Glutamatergic neuron (in vitro differentiated cells): ENCODE measurements around the gene KRT8. TPM values are rescaled to one million over a fixed set of nuclear protein-coding genes. Genes with fewer than 3 reads are reported as not detected.

Experiments
- DNase-seq: peaks from one replicate; pipeline ENCODE4 v3.0.0; 2022
- H3K27ac Mint-ChIP-seq: one replicate; pipeline ENCODE4 v1.8.0; 2020; ENCODE audit warnings: mild to moderate bottlenecking, mixed read lengths, inconsistent platforms; ENCODE audit not compliant: unreplicated experiment
- H3K27me3 Mint-ChIP-seq: one replicate; pipeline ENCODE4 v1.8.0; 2020; ENCODE audit warnings: mild to moderate bottlenecking, moderate library complexity, mixed read lengths, inconsistent platforms; ENCODE audit not compliant: unreplicated experiment
- H3K36me3 Mint-ChIP-seq: one replicate; pipeline ENCODE4 v1.8.0; 2020; ENCODE audit warnings: mild to moderate bottlenecking, mixed read lengths, inconsistent platforms; ENCODE audit not compliant: unreplicated experiment
- H3K4me1 Mint-ChIP-seq: one replicate; pipeline ENCODE4 v1.8.0; 2020; ENCODE audit warnings: mild to moderate bottlenecking, low read depth, mixed read lengths, inconsistent platforms; ENCODE audit not compliant: unreplicated experiment
- H3K4me3 Mint-ChIP-seq: one replicate; pipeline ENCODE4 v1.8.0; 2020; ENCODE audit warnings: mild to moderate bottlenecking, mixed read lengths, inconsistent platforms; ENCODE audit not compliant: unreplicated experiment
- H3K9me3 Mint-ChIP-seq: one replicate; pipeline ENCODE4 v1.8.0; 2020; ENCODE audit warnings: mild to moderate bottlenecking, moderate library complexity, mixed read lengths, inconsistent platforms; ENCODE audit not compliant: unreplicated experiment
- total RNA-seq: library from RNA; stranded (reverse); fragmentation: NEBNext Ultra II Directional; extraction: Animal tissue kit (Norgen Biotek cat#: 25700); gene quantifications from one replicate; pipeline ENCODE4 v1.2.1, GENCODE V29; 2021; ENCODE audit not compliant: unreplicated experiment
- TF ChIP-seq, protein P1 (sequence below): fragments of 200-600 bp; sonication (generic); IDR thresholded peaks from one replicate; pipeline ENCODE4 v1.5.0; 2021; ENCODE audit not compliant: partially characterized antibody, unreplicated experiment

The KRT8 gene
- total RNA-seq, 1 donor from 2014 or later = 14.0 TPM

DNA sequence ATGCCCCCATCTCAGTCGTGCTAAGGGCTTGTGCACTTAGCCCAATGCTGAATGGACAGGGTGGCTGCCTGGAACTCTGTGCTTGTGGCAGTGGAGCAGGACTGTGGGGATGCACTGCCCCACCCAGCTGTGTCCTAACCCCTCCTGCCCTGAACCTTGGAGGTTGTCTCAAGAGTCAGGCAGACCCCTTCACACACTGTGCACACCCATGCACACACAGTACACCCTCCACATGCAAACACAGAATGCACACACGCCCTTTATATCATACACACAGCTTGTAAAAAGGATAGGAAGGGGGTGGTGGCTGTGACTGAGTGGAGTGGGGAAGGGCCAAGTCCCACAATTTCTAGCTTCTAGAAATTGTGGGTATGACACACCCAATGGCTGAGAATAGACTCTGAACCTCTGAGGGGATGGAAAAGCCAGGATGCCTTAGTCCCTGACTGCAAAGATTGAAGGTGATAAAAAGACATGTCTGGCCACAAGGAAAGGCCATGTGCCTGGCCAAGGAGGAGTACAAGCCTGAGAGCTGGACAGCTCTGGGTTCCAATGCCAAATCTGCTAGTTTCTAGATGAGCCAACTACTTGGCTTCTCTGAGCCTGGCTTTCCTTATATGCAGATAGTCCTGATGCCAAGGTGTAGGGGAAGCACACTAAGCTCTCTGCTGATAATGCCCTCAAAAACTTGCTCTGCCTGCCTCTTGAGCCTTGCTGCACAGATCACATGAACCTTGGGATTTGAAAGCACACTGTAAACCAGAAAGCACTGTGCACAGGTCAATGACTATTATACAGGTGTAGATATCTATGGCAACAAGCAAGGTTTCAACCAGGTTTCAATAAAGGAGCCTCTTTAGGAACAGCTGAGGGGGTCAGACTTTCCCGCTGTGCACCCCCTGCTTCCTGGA is 8.4 kb downstream of the KRT8 start:
- Mint-ChIP-seq H3K4me1 (no peaks in the 10 kb centered on the region), H3K36me3 (peaks cover 4% of the 10 kb centered on the region), H3K27me3 (peaks cover 3% of the 10 kb centered on the region), H3K4me3 (no peak overlapping the region), H3K27ac (no peak overlapping the region), H3K9me3 (no peaks in the 10 kb centered on the region)
- TF ChIP-seq, protein P1, sequence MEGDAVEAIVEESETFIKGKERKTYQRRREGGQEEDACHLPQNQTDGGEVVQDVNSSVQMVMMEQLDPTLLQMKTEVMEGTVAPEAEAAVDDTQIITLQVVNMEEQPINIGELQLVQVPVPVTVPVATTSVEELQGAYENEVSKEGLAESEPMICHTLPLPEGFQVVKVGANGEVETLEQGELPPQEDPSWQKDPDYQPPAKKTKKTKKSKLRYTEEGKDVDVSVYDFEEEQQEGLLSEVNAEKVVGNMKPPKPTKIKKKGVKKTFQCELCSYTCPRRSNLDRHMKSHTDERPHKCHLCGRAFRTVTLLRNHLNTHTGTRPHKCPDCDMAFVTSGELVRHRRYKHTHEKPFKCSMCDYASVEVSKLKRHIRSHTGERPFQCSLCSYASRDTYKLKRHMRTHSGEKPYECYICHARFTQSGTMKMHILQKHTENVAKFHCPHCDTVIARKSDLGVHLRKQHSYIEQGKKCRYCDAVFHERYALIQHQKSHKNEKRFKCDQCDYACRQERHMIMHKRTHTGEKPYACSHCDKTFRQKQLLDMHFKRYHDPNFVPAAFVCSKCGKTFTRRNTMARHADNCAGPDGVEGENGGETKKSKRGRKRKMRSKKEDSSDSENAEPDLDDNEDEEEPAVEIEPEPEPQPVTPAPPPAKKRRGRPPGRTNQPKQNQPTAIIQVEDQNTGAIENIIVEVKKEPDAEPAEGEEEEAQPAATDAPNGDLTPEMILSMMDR = no peak
- no peak for DNase-seq

DNA sequence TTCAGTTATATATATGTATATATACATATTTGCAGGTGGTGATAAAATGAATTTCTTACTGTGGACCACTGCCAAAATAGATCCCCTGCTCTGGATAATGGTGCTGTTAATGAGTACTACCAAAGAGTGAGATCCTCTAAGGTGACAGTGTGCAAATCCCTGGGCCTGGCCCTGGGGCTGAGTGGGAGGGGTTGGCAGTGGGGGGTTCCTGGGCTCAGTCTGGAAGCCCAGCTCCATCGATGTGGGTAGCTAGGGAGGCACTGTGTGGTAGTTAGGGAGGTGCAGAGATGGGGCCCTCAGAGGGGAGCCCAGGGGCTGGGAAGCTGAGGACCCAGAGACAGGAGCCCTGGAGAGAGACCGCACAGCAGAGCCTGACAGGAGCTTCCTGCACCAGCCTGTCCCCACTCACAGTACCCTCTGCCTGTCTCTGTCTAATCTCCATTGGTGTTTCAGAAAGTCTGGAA is 9.1 kb downstream of the KRT8 start:
- Mint-ChIP-seq H3K27ac (no peak overlapping the region), H3K4me1 (no peaks in the 10 kb centered on the region), H3K4me3 (no peak overlapping the region), H3K27me3 (peaks cover 1% of the 10 kb centered on the region), H3K36me3 (peaks cover 2% of the 10 kb centered on the region), H3K9me3 (no peaks in the 10 kb centered on the region)
- DNase-seq = no peak
- TF ChIP-seq, protein P1 = no peak

DNA sequence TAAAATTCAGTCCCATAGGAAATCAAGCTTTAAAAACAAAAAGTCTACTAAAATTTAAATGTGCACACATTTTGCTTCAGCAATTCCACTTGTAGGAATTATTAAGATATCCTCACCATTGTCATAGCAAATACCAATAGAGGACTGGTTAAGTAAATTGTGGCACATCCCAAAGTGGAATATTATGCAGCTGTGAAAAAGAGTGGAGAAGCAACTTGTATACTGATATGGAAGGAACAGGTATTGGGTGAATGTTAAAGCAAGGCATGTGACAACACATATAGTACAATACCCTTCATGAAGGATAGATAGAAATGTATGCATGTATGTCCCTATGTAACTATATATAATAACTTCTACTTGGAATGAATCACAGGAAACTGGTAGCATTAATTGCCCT is 11.9 kb downstream of the KRT8 start:
- Mint-ChIP-seq H3K27me3 (no peaks in the 10 kb centered on the region), H3K9me3 (no peaks in the 10 kb centered on the region), H3K27ac (no peak overlapping the region), H3K36me3 (no peaks in the 10 kb centered on the region), H3K4me3 (no peak overlapping the region), H3K4me1 (no peaks in the 10 kb centered on the region)
- DNase-seq = no peak
- TF ChIP-seq, protein P1 = no peak

DNA sequence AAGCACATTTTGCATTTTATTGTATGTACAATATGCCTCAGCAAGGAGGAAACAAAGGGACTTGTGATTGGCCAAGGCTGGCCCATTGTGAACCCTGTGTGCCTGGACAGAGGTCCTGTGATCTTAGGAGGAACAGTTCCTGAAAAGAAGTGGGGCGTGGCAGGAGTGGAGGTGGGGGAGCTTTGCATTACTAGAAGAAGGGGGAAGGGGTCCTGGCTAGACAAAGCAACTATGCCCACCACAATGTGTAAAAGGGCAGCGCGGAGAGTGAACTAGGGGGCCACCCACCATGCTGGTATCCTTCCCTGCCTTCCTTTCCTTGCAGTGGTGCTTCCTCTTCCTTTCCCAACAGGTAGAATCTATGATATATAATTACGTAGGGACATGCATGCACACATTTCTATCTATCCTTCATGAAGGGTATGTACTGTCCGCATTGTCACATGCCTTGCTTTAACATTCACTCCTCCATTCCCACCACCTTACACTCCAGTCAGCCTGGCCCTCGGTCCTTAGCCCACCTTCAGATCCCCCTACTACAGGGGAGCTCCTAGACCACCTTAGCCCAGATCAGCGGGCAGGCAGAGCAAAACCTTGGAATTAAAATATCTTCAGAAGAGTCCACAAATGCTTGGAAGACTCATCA is 12.5 kb downstream of the KRT8 start:
- H3K27me3 Mint-ChIP-seq = no peaks in the 10 kb centered on the region
- H3K9me3 Mint-ChIP-seq = no peaks in the 10 kb centered on the region
- TF ChIP-seq, protein P1 = no peak
- no peaks in the 10 kb centered on the region for H3K36me3 Mint-ChIP-seq
- H3K4me1 Mint-ChIP-seq = no peaks in the 10 kb centered on the region
- no peak overlapping the region for H3K27ac Mint-ChIP-seq
- H3K4me3 Mint-ChIP-seq = no peak overlapping the region
- DNase-seq = no peak

DNA sequence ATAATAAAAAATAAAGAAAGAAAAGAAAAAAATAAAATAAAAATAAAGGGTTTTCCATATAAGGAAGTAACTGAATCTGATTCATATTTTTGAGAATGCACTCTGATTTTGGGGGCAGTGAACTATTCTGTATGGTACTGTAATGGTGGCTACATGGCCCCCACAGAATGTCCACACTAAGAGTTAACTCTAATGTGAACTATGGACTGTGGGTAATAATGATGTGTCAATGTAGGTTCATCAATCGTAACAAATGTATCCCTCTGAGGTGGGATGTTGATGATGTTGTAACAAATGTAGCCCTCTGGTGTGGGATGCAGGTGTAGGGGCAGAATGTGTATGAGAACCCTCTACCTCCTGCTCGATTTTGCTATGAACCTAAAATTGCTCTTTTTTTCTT is 13.8 kb downstream of the KRT8 start:
- Mint-ChIP-seq H3K4me1 (no peaks in the 10 kb centered on the region), H3K9me3 (no peaks in the 10 kb centered on the region), H3K27ac (no peak overlapping the region), H3K4me3 (no peak overlapping the region), H3K36me3 (no peaks in the 10 kb centered on the region), H3K27me3 (no peaks in the 10 kb centered on the region)
- TF ChIP-seq, protein P1 = no peak
- DNase-seq = no peak
